Activated naive CD4-positive, alpha-beta T cell treated with anti-CD3 and anti-CD28 coated beads for 36 hours (primary cell): ENCODE data around the gene CUL1. TPM values are rescaled to one million over a fixed set of nuclear protein-coding genes. Genes with fewer than 3 reads are reported as not detected.
A peak's percentile ranks its signal among the peaks of the same experiment; 100 is the strongest.

Experiments
- CTCF ChIA-PET: fragments of 350-600 bp; sonication (Branson Sonifier 250); formaldehyde crosslinking; loops from one replicate; lab custom pipeline; 2021; ENCODE audit warnings: antibody characterized with exemption; lab: Charles Lee
- DNase-seq: peaks from one replicate; pipeline ENCODE4 v3.0.0-alpha.2; 2020
- H3K27ac Mint-ChIP-seq: one replicate; pipeline ENCODE4 v1.8.0; 2021; ENCODE audit warnings: mild to moderate bottlenecking, mixed read lengths
- H3K27me3 Mint-ChIP-seq: one replicate; pipeline ENCODE4 v1.8.0; 2021; ENCODE audit warnings: low read depth, mixed read lengths
- H3K36me3 Mint-ChIP-seq: one replicate; pipeline ENCODE4 v1.8.0; 2021; ENCODE audit warnings: low read depth, mixed read lengths
- H3K4me1 Mint-ChIP-seq: one replicate; pipeline ENCODE4 v1.8.0; 2021; ENCODE audit warnings: low read depth, mixed read lengths
- H3K4me3 Mint-ChIP-seq: one replicate; pipeline ENCODE4 v1.8.0; 2021; ENCODE audit warnings: mild to moderate bottlenecking, moderate library complexity, mixed read lengths
- H3K9me3 Mint-ChIP-seq: one replicate; pipeline ENCODE4 v1.8.0; 2021; ENCODE audit warnings: mixed read lengths
- intact Hi-C: fragments of 100-400 bp; cut with micrococcal nuclease; formaldehyde crosslinking; loops from one replicate; pipeline ENCODE4 v1.15.1; 2023
- total RNA-seq, 2 experiments: library from RNA; stranded (reverse); gene quantifications; one replicate each; pipeline ENCODE4 v1.2.3, GENCODE V29; 2021

The CUL1 gene
- total RNA-seq, 2 experiments from 2014 or later = 59.6 to 62.2 TPM

- DNase-seq = no peak
- Mint-ChIP-seq H3K27me3 (no peaks in the 10 kb centered on the region), H3K36me3 (peaks cover 7% of the 10 kb centered on the region), H3K9me3 (no peaks in the 10 kb centered on the region), H3K4me1 (peaks cover 86% of the 10 kb centered on the region), H3K4me3 (no peak overlapping the region), H3K27ac (no peak overlapping the region)
- CTCF ChIA-PET = interaction anchor here (0.6 to 2.1 kb wide), 9 partner anchors 9 to 209 kb away, joined by 3 to 6 read pairs (median 4); no protein-coding TSS in a partner anchor
- intact Hi-C loops = no loop called here
These were observed 22.7 kb downstream of the CUL1 start for GRCh38 chr7:148721390-148721789.

GRCh38 chr7:148722340-148723165, 23.9 kb downstream of the CUL1 start:
- H3K27ac Mint-ChIP-seq = peak overlapping the region; percentile 42
- CTCF ChIA-PET = interaction anchor here (0.7 to 1.5 kb wide), 3 partner anchors 25 to 256 kb away, joined by 3 to 6 read pairs (median 4); no protein-coding TSS in a partner anchor
- no peaks in the 10 kb centered on the region for H3K9me3 Mint-ChIP-seq
- no peaks in the 10 kb centered on the region for H3K27me3 Mint-ChIP-seq
- peaks cover 88% of the 10 kb centered on the region for H3K4me1 Mint-ChIP-seq
- H3K4me3 Mint-ChIP-seq = no peak overlapping the region
- intact Hi-C loops = no loop called here
- DNase-seq = peak; percentile 18
- peaks cover 2% of the 10 kb centered on the region for H3K36me3 Mint-ChIP-seq

DNA sequence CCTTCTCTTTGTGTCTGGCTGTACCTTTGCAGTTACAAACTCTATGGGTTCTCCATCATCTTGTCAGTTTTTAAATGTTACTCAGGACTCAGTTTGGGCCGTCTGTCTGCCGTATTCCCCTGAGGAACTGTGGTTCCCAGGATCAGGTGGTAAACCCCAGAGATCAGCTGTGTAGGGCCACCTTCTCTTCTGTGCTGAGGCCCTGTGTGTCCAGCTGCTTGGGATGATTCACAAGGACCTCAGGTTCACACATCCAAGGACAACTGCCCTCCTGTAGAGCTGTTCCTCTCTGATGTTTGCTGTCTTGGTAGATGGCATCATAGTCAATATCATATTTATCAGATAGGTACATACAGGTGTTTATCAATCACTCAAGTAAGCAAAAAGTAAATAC, 24.5 kb downstream of the CUL1 start:
- Mint-ChIP-seq H3K27ac (peak overlapping the region; percentile 42), H3K27me3 (no peaks in the 10 kb centered on the region)

DNA sequence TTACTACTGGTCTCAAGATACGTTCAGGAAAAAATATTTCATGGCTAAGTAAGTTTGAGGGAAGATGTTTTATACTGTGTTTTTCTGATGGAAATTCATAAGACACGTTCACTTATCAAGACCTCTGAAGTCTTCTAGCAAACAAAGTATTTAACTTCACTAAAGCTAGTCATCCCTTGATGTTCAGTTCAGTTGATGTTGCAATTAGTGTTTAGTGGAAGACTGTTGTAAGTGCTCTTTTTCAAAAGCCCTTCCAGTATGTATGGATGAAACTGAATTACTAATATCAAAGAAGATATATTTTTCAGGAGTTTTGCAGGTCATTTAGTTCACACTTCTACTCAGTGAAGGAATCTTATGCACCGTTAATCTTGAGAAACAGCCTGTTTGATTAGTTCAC, 25.1 kb downstream of the CUL1 start:
- intact Hi-C loops = no loop called here
- H3K4me1 Mint-ChIP-seq = peaks cover 86% of the 10 kb centered on the region
- H3K4me3 Mint-ChIP-seq = no peak overlapping the region
- CTCF ChIA-PET = interaction anchor here (0.6 to 1.7 kb wide), 4 partner anchors 21 to 243 kb away, joined by 4 to 7 read pairs (median 6); no protein-coding TSS in a partner anchor
- H3K9me3 Mint-ChIP-seq = no peaks in the 10 kb centered on the region
- DNase-seq = no peak
- no peak overlapping the region for H3K27ac Mint-ChIP-seq
- H3K27me3 Mint-ChIP-seq = no peaks in the 10 kb centered on the region
- peaks cover 5% of the 10 kb centered on the region for H3K36me3 Mint-ChIP-seq

More for the DNA sequence above, 24.5 kb downstream of the CUL1 start:
- H3K36me3 Mint-ChIP-seq = peaks cover 4% of the 10 kb centered on the region
- no peaks in the 10 kb centered on the region for H3K9me3 Mint-ChIP-seq
- peaks cover 88% of the 10 kb centered on the region for H3K4me1 Mint-ChIP-seq
- no peak overlapping the region for H3K4me3 Mint-ChIP-seq
- no peak for DNase-seq
- intact Hi-C loops = no loop called here
- CTCF ChIA-PET = interaction anchor here (0.7 to 1.7 kb wide), 4 partner anchors 24 to 255 kb away, joined by 3 to 6 read pairs (median 4); no protein-coding TSS in a partner anchor

DNA sequence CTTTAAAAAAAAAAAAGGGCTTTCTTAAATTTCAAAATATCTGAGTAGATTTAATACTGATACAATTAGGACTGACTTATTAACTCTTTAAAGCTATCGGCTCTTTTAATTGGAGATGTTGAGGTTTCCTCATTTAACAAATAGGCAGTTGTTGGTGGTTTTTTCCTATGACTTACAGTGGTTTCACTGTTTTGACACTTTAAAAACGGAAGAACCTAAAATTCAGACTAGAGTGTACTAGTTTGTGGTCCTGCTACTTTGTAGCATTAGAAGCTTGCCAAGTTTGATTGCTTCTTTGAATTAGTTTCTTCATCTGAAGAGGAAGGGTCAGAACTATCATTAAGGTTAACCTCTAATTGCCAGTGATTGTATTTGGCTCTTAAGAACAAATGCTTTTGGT, 27.7 kb downstream of the CUL1 start:
- peak overlapping the region; percentile 33 for H3K27ac Mint-ChIP-seq
- DNase-seq = no peak
- H3K4me1 Mint-ChIP-seq = peaks cover 72% of the 10 kb centered on the region
- no peaks in the 10 kb centered on the region for H3K27me3 Mint-ChIP-seq
- no peak overlapping the region for H3K4me3 Mint-ChIP-seq
- no peaks in the 10 kb centered on the region for H3K9me3 Mint-ChIP-seq
- intact Hi-C loops = loop anchor here (2.0 kb wide), 1 partner anchor 142 kb away; no protein-coding TSS in a partner anchor
- CTCF ChIA-PET = interaction anchor here (0.6 to 0.7 kb wide), 2 partner anchors 22 to 237 kb away, joined by 3 to 4 read pairs; no protein-coding TSS in a partner anchor
- peaks cover 11% of the 10 kb centered on the region for H3K36me3 Mint-ChIP-seq

GRCh38 chr7:148727501-148728278, 29.0 kb downstream of the CUL1 start:
- Mint-ChIP-seq H3K4me1 (peaks cover 66% of the 10 kb centered on the region), H3K4me3 (no peak overlapping the region), H3K36me3 (peaks cover 21% of the 10 kb centered on the region), H3K27ac (peak overlapping the region; percentile 64), H3K27me3 (no peaks in the 10 kb centered on the region), H3K9me3 (no peaks in the 10 kb centered on the region)
- DNase-seq = peak; percentile 83
- CTCF ChIA-PET = no interaction called here
- intact Hi-C loops = loop anchor here (1.0 to 2.0 kb wide), 5 partner anchors 30 to 220 kb away; no protein-coding TSS in a partner anchor

GRCh38 chr7:148729984-148730733, 31.5 kb downstream of the CUL1 start:
- peaks cover 53% of the 10 kb centered on the region for H3K4me1 Mint-ChIP-seq
- no peak for DNase-seq
- CTCF ChIA-PET = interaction anchor here (0.8 to 0.9 kb wide), 2 partner anchors 9 to 147 kb away, joined by 3 read pairs; no protein-coding TSS in a partner anchor
- intact Hi-C loops = no loop called here
- peaks cover 37% of the 10 kb centered on the region for H3K36me3 Mint-ChIP-seq
- H3K4me3 Mint-ChIP-seq = no peak overlapping the region
- H3K27ac Mint-ChIP-seq = no peak overlapping the region
- no peaks in the 10 kb centered on the region for H3K27me3 Mint-ChIP-seq
- no peaks in the 10 kb centered on the region for H3K9me3 Mint-ChIP-seq

DNA sequence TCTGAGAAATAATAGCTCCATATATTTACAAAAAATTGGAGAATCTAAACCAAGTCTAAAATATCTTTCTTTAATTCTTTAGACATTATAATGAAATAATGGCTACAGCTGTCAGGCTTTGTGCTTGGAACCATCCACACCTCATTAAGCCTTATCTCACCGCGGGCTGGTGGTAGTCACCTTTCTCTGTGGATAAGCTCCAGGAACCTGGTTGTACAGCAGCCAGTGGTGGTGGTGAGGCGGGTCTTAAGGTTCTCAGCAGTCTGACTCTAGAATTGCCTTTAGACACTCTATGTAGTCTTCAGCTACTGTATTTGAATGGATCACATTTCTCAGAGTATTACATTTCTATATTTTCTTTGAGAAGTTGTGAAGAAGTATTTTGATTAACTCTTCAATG, 34.2 kb downstream of the CUL1 start:
- intact Hi-C loops = no loop called here
- Mint-ChIP-seq H3K36me3 (peaks cover 43% of the 10 kb centered on the region), H3K9me3 (no peaks in the 10 kb centered on the region), H3K27me3 (no peaks in the 10 kb centered on the region), H3K4me1 (peaks cover 32% of the 10 kb centered on the region), H3K4me3 (no peak overlapping the region), H3K27ac (no peak overlapping the region)
- CTCF ChIA-PET = interaction anchor here (0.6 to 0.8 kb wide), 2 partner anchors 11 to 79 kb away, joined by 3 to 5 read pairs; no protein-coding TSS in a partner anchor
- no peak for DNase-seq

- CTCF ChIA-PET = no interaction called here
- Mint-ChIP-seq H3K36me3 (peaks cover 43% of the 10 kb centered on the region), H3K4me3 (no peak overlapping the region), H3K27ac (no peak overlapping the region), H3K27me3 (no peaks in the 10 kb centered on the region), H3K9me3 (no peaks in the 10 kb centered on the region), H3K4me1 (peaks cover 25% of the 10 kb centered on the region)
- no peak for DNase-seq
- intact Hi-C loops = no loop called here
These were observed 34.8 kb downstream of the CUL1 start for GRCh38 chr7:148733496-148733895.

GRCh38 chr7:148735141-148735540, 36.4 kb downstream of the CUL1 start:
- Mint-ChIP-seq H3K36me3 (peaks cover 54% of the 10 kb centered on the region), H3K27ac (no peak overlapping the region), H3K9me3 (no peaks in the 10 kb centered on the region), H3K4me3 (no peak overlapping the region), H3K4me1 (peaks cover 29% of the 10 kb centered on the region), H3K27me3 (no peaks in the 10 kb centered on the region)
- no peak for DNase-seq
- CTCF ChIA-PET = no interaction called here
- intact Hi-C loops = no loop called here

DNA sequence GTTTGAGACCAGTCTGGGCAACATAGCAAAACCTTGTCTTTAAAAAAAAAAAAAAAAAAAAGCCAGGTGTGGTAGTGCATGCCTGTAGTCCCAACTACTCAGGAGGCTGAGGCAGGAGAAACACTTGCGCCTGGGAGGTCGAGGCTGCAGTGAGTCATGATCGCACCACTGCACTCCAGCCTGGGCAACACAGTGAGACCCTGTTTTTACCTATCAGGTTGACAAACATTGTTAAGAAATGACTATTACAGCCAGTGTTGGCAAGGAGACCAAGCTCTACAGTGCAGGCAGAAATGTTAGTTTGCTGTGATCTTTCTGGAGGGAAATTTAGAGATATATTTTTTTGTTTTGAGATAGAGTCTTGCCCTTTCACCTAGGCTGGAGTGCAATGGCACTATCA, 37.3 kb downstream of the CUL1 start:
- no peak overlapping the region for H3K4me3 Mint-ChIP-seq
- H3K36me3 Mint-ChIP-seq = peaks cover 62% of the 10 kb centered on the region
- no peak overlapping the region for H3K27ac Mint-ChIP-seq
- no peaks in the 10 kb centered on the region for H3K27me3 Mint-ChIP-seq
- CTCF ChIA-PET = no interaction called here
- intact Hi-C loops = no loop called here
- H3K4me1 Mint-ChIP-seq = peaks cover 29% of the 10 kb centered on the region
- no peaks in the 10 kb centered on the region for H3K9me3 Mint-ChIP-seq
- DNase-seq = no peak
